Activated naive CD8-positive, alpha-beta T cell treated with anti-CD3 and anti-CD28 coated beads, Interleukin-2, amount 10 ng/mL, durations not matched to agents 7 days and 5 days (primary cell): ENCODE data around the gene NEURL2. TPM values are rescaled to one million over a fixed set of nuclear protein-coding genes. Genes with fewer than 3 reads are reported as not detected.

Experiments
- ATAC-seq: fragments of 150-1000 bp; cut with Tn5 transposase; one replicate; pipeline ENCODE4 v1.10.0; 2021; ENCODE audit warnings: low read depth, moderate library complexity
- POLR2A ChIA-PET: fragments of 350-600 bp; sonication (Branson Sonifier 250); formaldehyde crosslinking; loops from one replicate; lab custom pipeline; 2021; ENCODE audit warnings: antibody characterized with exemption; lab: Charles Lee
- DNase-seq: peaks from one replicate; pipeline ENCODE4 v3.0.0; 2021
- H3K27ac Mint-ChIP-seq: one replicate; pipeline ENCODE4 v1.8.0; 2022; ENCODE audit warnings: mild to moderate bottlenecking, mixed read lengths
- H3K27me3 Mint-ChIP-seq: one replicate; pipeline ENCODE4 v1.8.0; 2022; ENCODE audit warnings: mild to moderate bottlenecking, moderate library complexity, mixed read lengths
- H3K36me3 Mint-ChIP-seq: one replicate; pipeline ENCODE4 v1.8.0; 2021; ENCODE audit warnings: mild to moderate bottlenecking, mixed read lengths
- H3K4me1 Mint-ChIP-seq: one replicate; pipeline ENCODE4 v1.8.0; 2021; ENCODE audit warnings: mixed read lengths
- H3K4me3 Mint-ChIP-seq: one replicate; pipeline ENCODE4 v1.8.0; 2022; ENCODE audit warnings: mild to moderate bottlenecking, moderate library complexity, mixed read lengths
- H3K9me3 Mint-ChIP-seq: one replicate; pipeline ENCODE4 v1.8.0; 2021; ENCODE audit warnings: mixed read lengths
- total RNA-seq, 2 experiments: library from RNA; stranded (reverse); gene quantifications; one replicate each; pipeline ENCODE4 v1.2.3, GENCODE V29; 2021

Gene NEURL2
- total RNA-seq, 2 experiments from 2014 or later: 3.9 to 5.3 TPM

DNA sequence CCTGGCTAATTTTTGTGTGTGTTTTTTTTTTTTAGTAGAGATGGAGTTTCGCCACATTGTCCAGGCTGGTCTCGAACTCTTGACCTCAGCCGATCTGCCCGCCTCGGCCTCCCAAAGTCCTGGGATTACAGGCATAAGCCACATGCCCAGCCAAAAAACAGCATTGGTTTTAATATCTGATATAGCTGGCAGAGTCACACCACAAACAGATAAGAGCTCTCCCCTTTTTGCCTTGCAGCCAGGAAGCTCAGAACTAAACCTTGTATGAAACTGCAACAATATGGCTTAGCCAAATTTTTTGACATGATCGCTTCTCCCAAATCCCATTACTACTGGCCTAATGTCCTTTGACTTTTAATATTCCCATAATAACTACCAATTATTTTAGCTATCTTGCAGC lies 38.7 kb downstream of the NEURL2 start:
- Mint-ChIP-seq H3K27me3 (no peaks in the 10 kb centered on the region), H3K9me3 (no peaks in the 10 kb centered on the region), H3K4me1 (peaks cover 14% of the 10 kb centered on the region), H3K4me3 (no peak overlapping the region), H3K27ac (no peak overlapping the region), H3K36me3 (peaks cover 19% of the 10 kb centered on the region)
- DNase-seq (no peak), ATAC-seq (no peak)
- POLR2A ChIA-PET: interaction anchor here (0.7 to 1.4 kb wide), 2 partner anchors 26 to 40 kb away, joined by 3 to 4 read pairs; no protein-coding TSS in a partner anchor

DNA sequence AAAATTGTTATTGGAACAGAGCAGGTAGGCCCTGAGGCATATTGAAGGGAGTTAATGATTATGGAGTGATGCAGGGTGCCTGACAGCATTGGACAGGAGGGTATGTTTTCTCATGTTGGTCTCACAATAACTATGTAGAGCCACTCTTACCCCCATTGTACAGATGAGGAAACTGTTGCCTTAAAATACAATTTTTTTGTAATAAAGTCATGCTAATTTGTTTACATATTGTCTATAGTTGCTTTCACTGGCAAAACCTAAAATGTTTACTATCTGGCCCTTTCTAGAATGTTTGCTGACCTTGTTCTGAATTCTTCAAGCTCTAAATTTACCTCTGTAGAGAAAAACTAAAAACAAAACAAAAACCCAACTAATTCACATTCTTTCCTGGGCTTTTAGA lies 39.5 kb downstream of the NEURL2 start:
- ATAC-seq (no peak), DNase-seq (no peak)
- Mint-ChIP-seq H3K36me3 (peaks cover 19% of the 10 kb centered on the region), H3K27ac (no peak overlapping the region), H3K4me3 (no peak overlapping the region), H3K27me3 (no peaks in the 10 kb centered on the region), H3K9me3 (no peaks in the 10 kb centered on the region), H3K4me1 (peaks cover 11% of the 10 kb centered on the region)
- POLR2A ChIA-PET: interaction anchor here (1.4 kb wide), 1 partner anchor 41 kb away, joined by 4 read pairs; no protein-coding TSS in a partner anchor

DNA sequence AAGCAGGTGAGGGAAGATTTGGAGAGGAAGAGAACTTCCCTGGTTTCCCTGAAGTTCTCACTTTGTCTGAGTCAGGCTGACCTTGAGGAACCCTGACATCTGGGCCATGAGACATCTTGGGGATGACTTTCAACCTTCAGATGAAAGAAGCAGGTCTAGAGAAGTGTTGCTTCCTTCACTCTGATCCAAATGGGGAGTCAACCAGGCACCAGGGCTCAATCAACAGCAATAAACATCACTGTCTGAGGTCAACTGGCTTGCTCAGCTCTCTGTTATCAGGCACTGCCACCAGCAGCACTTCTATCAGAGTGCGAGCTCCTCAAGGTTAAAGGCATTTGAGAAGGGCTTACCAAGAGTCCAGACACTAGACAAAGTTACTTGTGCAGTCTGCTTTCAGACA lies 40.1 kb downstream of the NEURL2 start:
- Mint-ChIP-seq H3K9me3 (no peaks in the 10 kb centered on the region), H3K4me1 (peaks cover 8% of the 10 kb centered on the region), H3K27ac (no peak overlapping the region), H3K36me3 (peaks cover 20% of the 10 kb centered on the region), H3K27me3 (no peaks in the 10 kb centered on the region), H3K4me3 (no peak overlapping the region)
- no peak for ATAC-seq
- no peak for DNase-seq
- POLR2A ChIA-PET: no interaction called here

DNA sequence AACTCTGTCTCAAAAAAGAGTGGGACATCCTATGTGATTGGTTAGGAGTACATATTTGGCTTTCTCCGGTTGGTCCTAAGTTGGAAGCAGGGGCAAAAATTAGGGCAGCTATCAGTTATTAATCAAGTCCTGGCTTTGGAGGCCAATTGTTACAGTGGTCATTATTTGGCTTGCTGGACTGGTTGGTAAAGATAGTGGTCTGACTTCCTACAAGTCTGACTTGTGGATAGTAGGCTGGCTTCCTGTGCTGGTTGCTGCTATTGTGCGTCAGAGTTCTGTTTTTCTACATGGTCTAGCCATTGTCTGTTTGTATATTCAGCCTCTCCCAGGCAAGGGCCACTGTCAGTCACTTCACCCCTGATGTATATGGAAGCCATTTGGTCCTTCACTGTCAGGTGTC lies 40.8 kb downstream of the NEURL2 start:
- peaks cover 20% of the 10 kb centered on the region for H3K36me3 Mint-ChIP-seq
- DNase-seq (no peak), ATAC-seq (no peak)
- H3K4me3 Mint-ChIP-seq: no peak overlapping the region
- no peak overlapping the region for H3K27ac Mint-ChIP-seq
- H3K9me3 Mint-ChIP-seq: no peaks in the 10 kb centered on the region
- POLR2A ChIA-PET: interaction anchor here (0.6 kb wide), 1 partner anchor 24 kb away, joined by 8 read pairs; no protein-coding TSS in a partner anchor
- H3K27me3 Mint-ChIP-seq: no peaks in the 10 kb centered on the region
- H3K4me1 Mint-ChIP-seq: peaks cover 5% of the 10 kb centered on the region

DNA sequence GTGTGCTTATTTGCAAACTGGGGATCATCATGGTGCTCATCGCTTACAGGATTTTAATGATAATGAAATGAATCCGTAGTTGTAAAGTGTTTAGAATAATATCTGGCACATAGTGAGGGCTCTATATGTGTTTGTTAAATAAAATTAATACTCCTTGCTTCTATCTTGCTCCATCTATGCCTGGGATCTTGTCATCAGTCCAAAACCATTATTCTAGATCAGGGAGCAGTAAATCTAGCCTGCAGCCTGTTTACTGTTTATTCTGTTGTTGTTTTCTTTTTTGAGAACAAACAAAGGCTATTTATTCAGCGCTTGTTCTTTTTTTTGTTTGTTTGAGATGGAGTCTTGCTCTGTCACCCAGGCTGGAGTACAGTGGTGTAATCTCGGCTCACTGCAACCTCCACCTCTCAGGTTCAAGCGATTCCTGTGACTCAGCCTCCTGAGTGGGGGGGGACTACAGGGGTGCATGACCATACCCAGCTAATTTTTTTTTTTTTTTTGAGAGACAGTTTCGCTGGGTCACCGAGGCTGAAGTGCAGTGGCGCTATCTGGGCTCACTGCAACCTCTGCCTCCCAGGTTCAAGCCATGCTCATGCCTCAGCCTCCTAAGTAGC lies 41.9 kb downstream of the NEURL2 start:
- ATAC-seq (no peak), DNase-seq (no peak)
- H3K27ac Mint-ChIP-seq: no peak overlapping the region
- no peaks in the 10 kb centered on the region for H3K9me3 Mint-ChIP-seq
- peaks cover 24% of the 10 kb centered on the region for H3K36me3 Mint-ChIP-seq
- no peaks in the 10 kb centered on the region for H3K27me3 Mint-ChIP-seq
- POLR2A ChIA-PET: no interaction called here
- H3K4me3 Mint-ChIP-seq: no peak overlapping the region
- H3K4me1 Mint-ChIP-seq: peaks cover 1% of the 10 kb centered on the region

DNA sequence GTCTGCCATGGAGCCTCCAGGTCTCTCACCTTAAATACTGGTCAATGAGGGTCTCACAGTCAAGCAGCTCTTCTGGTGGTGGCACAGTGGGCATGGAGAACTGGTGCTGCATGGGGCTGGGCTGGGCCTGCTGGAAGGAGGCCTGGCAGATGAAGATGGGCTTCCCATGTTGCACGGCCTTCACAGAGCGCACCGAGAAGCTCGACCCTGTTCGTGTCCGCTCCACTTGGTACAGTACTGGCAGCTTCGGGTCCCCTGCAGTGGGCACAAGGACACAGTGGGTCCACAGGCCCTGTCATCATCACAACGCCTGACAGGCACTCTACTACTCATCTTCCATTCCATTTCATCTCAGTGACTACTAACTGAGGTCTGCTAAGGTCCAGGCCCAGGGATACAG lies 42.6 kb downstream of the NEURL2 start:
- ATAC-seq: no peak
- H3K27me3 Mint-ChIP-seq: no peaks in the 10 kb centered on the region
- H3K27ac Mint-ChIP-seq: no peak overlapping the region
- H3K36me3 Mint-ChIP-seq: peaks cover 23% of the 10 kb centered on the region
- H3K9me3 Mint-ChIP-seq: no peaks in the 10 kb centered on the region
- peaks cover 1% of the 10 kb centered on the region for H3K4me1 Mint-ChIP-seq
- DNase-seq: no peak
- POLR2A ChIA-PET: no interaction called here
- H3K4me3 Mint-ChIP-seq: no peak overlapping the region

DNA sequence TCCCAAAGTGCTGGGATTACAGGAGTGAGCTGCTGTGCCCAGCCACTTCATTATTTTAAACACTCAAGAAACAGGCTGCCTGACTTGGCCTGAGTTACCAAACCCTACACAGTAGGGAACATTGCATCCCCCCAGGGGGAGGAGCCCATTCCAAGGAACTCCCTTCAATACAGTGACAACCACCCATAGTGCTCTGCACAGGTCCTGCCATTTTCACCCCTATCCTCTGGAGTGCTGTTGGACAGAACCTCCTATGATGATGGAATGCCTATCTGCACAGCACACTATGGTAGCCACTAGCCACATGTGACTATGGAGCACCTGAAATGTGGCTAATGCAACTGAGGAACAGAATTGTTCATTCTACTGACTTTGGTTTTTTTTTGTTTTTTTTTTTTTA lies 45.6 kb downstream of the NEURL2 start:
- Mint-ChIP-seq H3K4me1 (no peaks in the 10 kb centered on the region), H3K9me3 (no peaks in the 10 kb centered on the region), H3K4me3 (no peak overlapping the region), H3K36me3 (peaks cover 16% of the 10 kb centered on the region), H3K27me3 (no peaks in the 10 kb centered on the region), H3K27ac (no peak overlapping the region)
- DNase-seq: no peak
- POLR2A ChIA-PET: no interaction called here
- no peak for ATAC-seq

DNA sequence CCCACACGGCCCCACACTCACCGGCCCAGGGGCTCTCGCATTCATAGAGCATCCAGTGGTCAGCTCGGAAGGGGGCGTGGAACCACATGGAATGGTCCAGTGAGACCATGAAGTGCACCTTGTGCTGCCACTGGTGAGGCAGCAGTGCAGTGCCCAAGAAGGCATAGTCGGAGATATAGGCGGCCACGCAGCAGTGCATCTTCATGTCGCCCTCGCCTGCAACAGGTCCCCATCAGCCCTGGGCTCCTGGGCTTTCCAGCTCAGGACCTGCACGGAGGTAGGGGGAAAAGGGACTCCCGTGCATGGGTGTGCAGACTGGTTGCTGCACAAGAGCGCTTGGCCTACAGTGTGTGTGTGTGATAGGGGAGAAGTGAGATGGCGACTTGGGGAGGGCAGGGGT lies 47.5 kb downstream of the NEURL2 start:
- no peak for DNase-seq
- Mint-ChIP-seq H3K27ac (no peak overlapping the region), H3K4me1 (no peaks in the 10 kb centered on the region), H3K27me3 (no peaks in the 10 kb centered on the region), H3K36me3 (peaks cover 8% of the 10 kb centered on the region), H3K4me3 (no peak overlapping the region), H3K9me3 (no peaks in the 10 kb centered on the region)
- ATAC-seq: no peak
- POLR2A ChIA-PET: no interaction called here

DNA sequence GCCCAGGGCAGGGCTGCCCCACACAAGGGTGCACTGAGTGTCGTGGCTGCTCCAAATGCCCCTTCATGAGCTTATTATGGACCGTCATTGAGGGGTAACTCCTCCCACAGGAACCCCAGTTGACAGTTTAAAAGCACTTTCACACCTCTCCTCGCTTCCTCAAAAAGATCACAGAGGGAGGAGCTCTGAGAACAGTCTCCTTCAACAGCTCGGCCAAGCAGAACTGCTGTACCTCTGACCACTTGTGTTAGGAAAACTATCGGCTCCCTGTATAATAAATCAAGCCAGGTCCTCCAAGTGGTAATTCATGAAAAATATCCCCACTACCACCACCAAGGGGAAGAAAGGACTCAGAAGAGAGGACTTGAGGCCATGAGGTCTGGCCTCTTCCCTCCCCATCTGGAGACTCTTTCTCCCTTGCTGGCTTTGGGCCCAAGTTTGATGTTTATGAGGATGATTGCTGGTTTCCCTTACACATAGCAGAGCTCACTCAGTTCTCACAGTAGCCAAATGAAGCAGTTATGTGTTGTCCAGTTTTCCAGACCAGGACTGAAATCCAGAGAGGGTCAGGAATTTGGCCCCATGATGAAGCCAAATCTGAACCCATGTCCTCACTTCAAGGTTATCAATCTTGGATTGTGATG lies 48.7 kb downstream of the NEURL2 start:
- ATAC-seq (no peak), DNase-seq (no peak)
- POLR2A ChIA-PET: interaction anchor here (1.2 to 1.6 kb wide), 2 partner anchors 9 to 15 kb away, joined by 3 to 6 read pairs; partner anchors contain the start of genes ACOT8, SNX21 and ZSWIM3
- H3K36me3 Mint-ChIP-seq: peaks cover 8% of the 10 kb centered on the region
- H3K9me3 Mint-ChIP-seq: no peaks in the 10 kb centered on the region
- no peak overlapping the region for H3K27ac Mint-ChIP-seq
- H3K4me1 Mint-ChIP-seq: no peaks in the 10 kb centered on the region
- H3K4me3 Mint-ChIP-seq: no peak overlapping the region
- no peaks in the 10 kb centered on the region for H3K27me3 Mint-ChIP-seq

DNA sequence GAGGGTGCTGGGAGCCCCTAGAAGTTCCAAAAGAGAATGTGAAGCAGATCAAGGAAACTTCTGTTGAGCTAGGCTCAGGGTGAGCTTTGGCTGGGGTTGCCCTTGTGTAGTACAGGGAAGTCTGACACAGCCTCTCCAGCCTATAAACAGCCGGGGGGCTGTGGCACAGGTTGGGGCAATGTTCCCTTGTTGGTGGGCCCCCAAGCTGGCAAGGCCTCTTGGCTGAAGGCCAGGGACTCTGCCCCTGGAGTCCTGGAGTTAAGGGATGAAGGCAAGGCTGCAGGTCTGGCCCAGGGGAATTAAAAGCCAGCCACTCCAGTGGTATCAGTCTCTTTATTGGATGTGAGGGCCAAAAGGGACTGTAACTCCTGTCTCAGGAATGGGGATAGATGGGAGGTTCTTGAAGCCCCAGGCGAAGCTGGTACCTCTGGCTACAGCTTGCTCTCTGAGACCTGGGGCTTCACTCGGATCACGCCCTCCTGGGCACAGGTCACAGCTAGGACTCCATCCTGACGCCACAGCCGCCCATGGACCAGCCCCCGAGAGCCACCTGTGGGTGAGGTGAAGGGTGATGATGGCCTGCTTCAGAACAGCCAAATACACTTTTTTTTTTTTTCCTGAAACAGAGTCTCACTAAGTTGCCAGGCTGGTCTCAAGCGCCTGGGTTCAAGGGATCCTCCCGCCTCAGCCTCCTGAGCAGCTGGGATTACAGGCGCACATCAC lies 49.4 kb downstream of the NEURL2 start:
- ATAC-seq (no peak), DNase-seq (no peak)
- POLR2A ChIA-PET: interaction anchor here (1.2 to 2.3 kb wide), 3 partner anchors 9 to 15 kb away, joined by 3 to 6 read pairs (median 6); partner anchors contain the start of genes ACOT8, SNX21 and ZSWIM3
- no peaks in the 10 kb centered on the region for H3K9me3 Mint-ChIP-seq
- no peak overlapping the region for H3K4me3 Mint-ChIP-seq
- no peak overlapping the region for H3K27ac Mint-ChIP-seq
- H3K27me3 Mint-ChIP-seq: no peaks in the 10 kb centered on the region
- H3K36me3 Mint-ChIP-seq: peaks cover 8% of the 10 kb centered on the region
- no peaks in the 10 kb centered on the region for H3K4me1 Mint-ChIP-seq

DNA sequence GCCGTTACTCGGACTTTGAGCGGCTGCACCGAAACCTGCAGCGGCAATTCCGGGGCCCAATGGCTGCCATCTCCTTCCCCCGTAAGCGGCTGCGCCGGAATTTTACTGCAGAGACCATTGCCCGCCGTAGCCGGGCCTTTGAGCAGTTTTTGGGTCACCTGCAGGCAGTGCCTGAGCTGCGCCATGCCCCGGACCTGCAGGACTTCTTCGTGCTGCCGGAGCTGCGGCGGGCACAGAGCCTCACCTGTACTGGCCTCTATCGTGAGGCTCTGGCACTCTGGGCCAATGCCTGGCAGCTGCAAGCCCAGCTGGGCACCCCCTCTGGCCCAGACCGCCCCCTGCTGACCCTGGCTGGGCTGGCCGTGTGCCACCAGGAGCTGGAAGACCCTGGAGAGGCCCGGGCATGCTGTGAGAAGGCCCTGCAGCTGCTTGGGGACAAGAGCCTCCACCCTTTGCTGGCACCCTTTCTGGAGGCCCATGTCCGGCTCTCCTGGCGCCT lies 50.3 kb downstream of the NEURL2 start:
- ATAC-seq (no peak), DNase-seq (no peak)
- no peaks in the 10 kb centered on the region for H3K9me3 Mint-ChIP-seq
- no peaks in the 10 kb centered on the region for H3K4me1 Mint-ChIP-seq
- H3K27me3 Mint-ChIP-seq: no peaks in the 10 kb centered on the region
- peaks cover 7% of the 10 kb centered on the region for H3K36me3 Mint-ChIP-seq
- POLR2A ChIA-PET: interaction anchor here (2.3 kb wide), 1 partner anchor 16 kb away, joined by 6 read pairs; the partner anchor contains the start of gene ACOT8
- H3K27ac Mint-ChIP-seq: no peak overlapping the region
- no peak overlapping the region for H3K4me3 Mint-ChIP-seq
